PC-3 (cell line): ENCODE data around the gene DCDC1. TPM values are rescaled to one million over a fixed set of nuclear protein-coding genes. Genes with fewer than 3 reads are reported as not detected.

Experiments
- ATAC-seq: fragments of 200-7000 bp; cut with Tn5 transposase; 2 replicates; pipeline ENCODE4 v1.9.1; 2020; ENCODE audit warnings: mild to moderate bottlenecking, moderate library complexity
- BruUV-seq: library from RNA; stranded (reverse); fragments of 400-500 nt; replicated peaks from 2 replicates; lab custom pipeline; 2021; lab: Mats Ljungman, UMichigan
- CTCF ChIA-PET: fragments of 300-600 bp; sonication (Branson Sonifier 250); formaldehyde crosslinking; loops from one replicate; lab custom pipeline; 2022; ENCODE audit warnings: antibody characterized with exemption; lab: Charles Lee
- POLR2A ChIA-PET: fragments of 300-600 bp; sonication (Branson Sonifier 250); formaldehyde crosslinking; loops from one replicate; lab custom pipeline; 2022; ENCODE audit warnings: antibody characterized with exemption; ENCODE audit not compliant: unreplicated experiment; lab: Charles Lee
- DNase-seq: peaks from one replicate; pipeline ENCODE4 v3.0.0-alpha.2; 2015
- H2AFZ ChIP-seq: fragments of 300-600 bp; sonication (generic); 2 replicates; pipeline ENCODE4 v1.6.0; 2016; ENCODE audit warnings: antibody characterized with exemption, low read length
- H3F3A ChIP-seq: fragments of 300-600 bp; sonication (generic); one replicate; pipeline ENCODE4 v1.6.0; 2017; ENCODE audit warnings: antibody characterized with exemption, low read length, control low read depth, mild to moderate bottlenecking; ENCODE audit not compliant: unreplicated experiment
- H3K27ac ChIP-seq: fragments of 300-600 bp; sonication (generic); 2 replicates; pipeline ENCODE4 v1.5.1; 2016; ENCODE audit warnings: mild to moderate bottlenecking, low read length
- H3K27me3 ChIP-seq: fragments of 300-600 bp; sonication (generic); 2 replicates; pipeline ENCODE4 v1.6.1; 2016; ENCODE audit warnings: low read length, mixed read lengths
- H3K36me3 ChIP-seq: fragments of 300-600 bp; sonication (generic); 2 replicates; pipeline ENCODE4 v1.6.1; 2016; ENCODE audit warnings: low read depth, mixed run types, low read length, mixed read lengths
- H3K4me1 ChIP-seq: fragments of 300-600 bp; sonication (generic); 2 replicates; pipeline ENCODE4 v1.5.1; 2016; ENCODE audit warnings: low read length; ENCODE audit not compliant: insufficient read depth
- H3K4me2 ChIP-seq: fragments of 300-600 bp; sonication (generic); 2 replicates; pipeline ENCODE4 v1.6.0; 2016; ENCODE audit warnings: low read length
- H3K4me3 ChIP-seq: fragments of 300-600 bp; sonication (generic); 2 replicates; pipeline ENCODE4 v1.5.1; 2016; ENCODE audit warnings: mild to moderate bottlenecking, low read length, mixed read lengths
- H3K79me2 ChIP-seq: fragments of 300-600 bp; sonication (generic); 2 replicates; pipeline ENCODE4 v1.6.1; 2017; ENCODE audit warnings: low read length, mixed read lengths
- H3K9ac ChIP-seq: fragments of 300-600 bp; sonication (generic); 2 replicates; pipeline ENCODE4 v1.6.0; 2016; ENCODE audit warnings: mild to moderate bottlenecking, low read length
- H3K9me2 ChIP-seq: fragments of 300-600 bp; sonication (generic); replicated peaks from 2 replicates; pipeline ENCODE4 v1.6.1; 2016; ENCODE audit warnings: mixed run types, low read length, mixed read lengths
- H3K9me3 ChIP-seq: fragments of 300-600 bp; sonication (generic); 2 replicates; pipeline ENCODE4 v1.6.1; 2016; ENCODE audit warnings: low read length, mixed read lengths
- H4K20me1 ChIP-seq: fragments of 300-600 bp; sonication (generic); 2 replicates; pipeline ENCODE4 v1.6.1; 2016; ENCODE audit warnings: low read length, mixed read lengths
- CTCF ChIP-seq: fragments of 300-600 bp; sonication (generic); conservative IDR thresholded peaks from 2 replicates; pipeline ENCODE4 v1.5.1; 2017; ENCODE audit warnings: antibody characterized with exemption, low read depth, mild to moderate bottlenecking, low read length
- EZH2 ChIP-seq: fragments of 300-600 bp; sonication (generic); IDR thresholded peaks from one replicate; pipeline ENCODE4 v1.6.1; 2017; ENCODE audit warnings: antibody characterized with exemption, mild to moderate bottlenecking, low read length; ENCODE audit not compliant: unreplicated experiment
- EZH2phosphoT487 ChIP-seq: fragments of 300-600 bp; sonication (generic); IDR thresholded peaks from 2 replicates; pipeline ENCODE4 v1.6.1; 2018; ENCODE audit warnings: mild to moderate bottlenecking, antibody characterized with exemption, low read length, borderline replicate concordance
- intact Hi-C: fragments of 100-400 bp; cut with micrococcal nuclease; formaldehyde crosslinking; loops from 2 replicates; pipeline ENCODE4 v1.9.0; 2023
- total RNA-seq: library from RNA; depleted of rRNA; stranded (reverse); fragments of >200 nt; gene quantifications from 2 replicates; pipeline ENCODE4 v1.2.3, GENCODE V29; 2014

DCDC1 gene
- total RNA-seq, 1 experiment from 2014 or later, result not detected

- H2AFZ ChIP-seq, result no peak overlapping the region
- TF ChIP-seq CTCF, result no peak
- DNase-seq (no peak), ATAC-seq (no peak)
- H3K9me2 ChIP-seq, result no peaks in the 10 kb centered on the region
- no peak overlapping the region for H3K9ac ChIP-seq
- no peaks in the 10 kb centered on the region for H3K36me3 ChIP-seq
- intact Hi-C loops, result no loop called here
- H3F3A ChIP-seq, result no peaks in the 10 kb centered on the region
- H3K4me1 ChIP-seq, result no peaks in the 10 kb centered on the region
- H3K27me3 ChIP-seq, result no peaks in the 10 kb centered on the region
- no peak overlapping the region for H3K27ac ChIP-seq
- no peaks in the 10 kb centered on the region for H3K79me2 ChIP-seq
- ChIA-PET CTCF (no interaction called here), POLR2A (no interaction called here)
- no peak overlapping the region for H3K4me3 ChIP-seq
- no peak overlapping the region for H3K4me2 ChIP-seq
- no TSS peak for BruUV-seq
- no peaks in the 10 kb centered on the region for H3K9me3 ChIP-seq
- H4K20me1 ChIP-seq, result no peaks in the 10 kb centered on the region
Measured at GRCh38 chr11:30878400-30878799, 491.1 kb downstream of the DCDC1 start.

GRCh38 chr11:30876663-30877396 lies 492.7 kb downstream of the DCDC1 start:
- H3F3A ChIP-seq, result no peaks in the 10 kb centered on the region
- no peak for ATAC-seq
- no peaks in the 10 kb centered on the region for H3K4me1 ChIP-seq
- no peaks in the 10 kb centered on the region for H4K20me1 ChIP-seq
- H3K9me2 ChIP-seq, result no peaks in the 10 kb centered on the region
- BruUV-seq, result no TSS peak
- H3K9ac ChIP-seq, result no peak overlapping the region
- H3K36me3 ChIP-seq, result no peaks in the 10 kb centered on the region
- TF ChIP-seq EZH2 (no peak), EZH2phosphoT487 (no peak)
- POLR2A ChIA-PET, result no interaction called here
- H3K4me3 ChIP-seq, result no peak overlapping the region
- H2AFZ ChIP-seq, result no peak overlapping the region
- no peak overlapping the region for H3K27ac ChIP-seq
- no peaks in the 10 kb centered on the region for H3K79me2 ChIP-seq
- CTCF ChIA-PET, result no interaction called here
- intact Hi-C loops, result no loop called here
- no peak for DNase-seq
- no peaks in the 10 kb centered on the region for H3K27me3 ChIP-seq
- H3K9me3 ChIP-seq, result no peaks in the 10 kb centered on the region
- no peak overlapping the region for H3K4me2 ChIP-seq

- intact Hi-C loops, result no loop called here
- Histone ChIP-seq H3F3A (no peaks in the 10 kb centered on the region), H3K9ac (no peak overlapping the region), H3K9me2 (no peaks in the 10 kb centered on the region), H3K36me3 (no peaks in the 10 kb centered on the region), H3K4me1 (no peaks in the 10 kb centered on the region), H3K4me2 (no peak overlapping the region), H3K79me2 (no peaks in the 10 kb centered on the region), H3K9me3 (no peaks in the 10 kb centered on the region), H3K27ac (no peak overlapping the region), H2AFZ (no peak overlapping the region), H3K4me3 (no peak overlapping the region), H4K20me1 (no peaks in the 10 kb centered on the region), H3K27me3 (no peaks in the 10 kb centered on the region)
- no peak for TF ChIP-seq EZH2phosphoT487
- TF ChIP-seq EZH2, result no peak
- TF ChIP-seq CTCF, result no peak
- ChIA-PET CTCF (no interaction called here), POLR2A (no interaction called here)
- ATAC-seq (no peak), DNase-seq (no peak)
- no TSS peak for BruUV-seq
Measured at GRCh38 chr11:30876228-30876627, 493.3 kb downstream of the DCDC1 start.
